Liver (tissue), 3 donors: ENCODE data around the gene CALML3.

ENCODE experiments used
- ATF3 ChIP-seq: IDR thresholded peaks from 2 replicates; pipeline ENCODE4 v1.6.1; 2016; ENCODE audit warnings: antibody characterized with exemption
- FOXA1 ChIP-seq: IDR thresholded peaks from 2 replicates; pipeline ENCODE4 v1.6.1; 2016; ENCODE audit warnings: antibody characterized with exemption
- FOXA2 ChIP-seq: IDR thresholded peaks from 2 replicates; pipeline ENCODE4 v1.6.1; 2016; ENCODE audit warnings: antibody characterized with exemption
- HNF4A ChIP-seq, 2 donors: conservative IDR thresholded peaks; 2 replicates each; pipeline ENCODE4 v1.6.1; 2016; ENCODE audit warnings: antibody characterized with exemption in 2 of 2, mild to moderate bottlenecking in 2 of 2
- JUND ChIP-seq, 2 donors: IDR thresholded peaks; 2 replicates each; pipeline ENCODE4 v1.6.1; 2016; ENCODE audit warnings: antibody characterized with exemption in 2 of 2
- MAX ChIP-seq: IDR thresholded peaks from 2 replicates; pipeline ENCODE4 v1.6.1; 2016; ENCODE audit warnings: antibody characterized with exemption
- SP1 ChIP-seq: IDR thresholded peaks from 2 replicates; pipeline ENCODE4 v1.6.1; 2018; ENCODE audit warnings: antibody characterized with exemption, mild to moderate bottlenecking
- TAF1 ChIP-seq: conservative IDR thresholded peaks from 2 replicates; pipeline ENCODE4 v1.6.1; 2016; ENCODE audit warnings: antibody characterized with exemption, mild to moderate bottlenecking
- YY1 ChIP-seq: IDR thresholded peaks from 2 replicates; pipeline ENCODE4 v1.6.1; 2016; ENCODE audit warnings: antibody characterized with exemption, mild to moderate bottlenecking
- TF ChIP-seq, protein P1 (sequence below): fragments of 150-350 bp; IDR thresholded peaks from 2 replicates; pipeline ENCODE4 v1.5.1; 2017; ENCODE audit warnings: improper control_type of control experiment, low read depth, low read length; ENCODE audit not compliant: missing input control
- TF ChIP-seq, protein P2 (sequence below): IDR thresholded peaks from 2 replicates; pipeline ENCODE4 v1.6.1; 2016; ENCODE audit warnings: antibody characterized with exemption, mild to moderate bottlenecking
- TF ChIP-seq, protein P3 (sequence below): IDR thresholded peaks from 2 replicates; pipeline ENCODE4 v1.6.1; 2016; ENCODE audit warnings: antibody characterized with exemption
- donor health status: healthy.
- donor health status: healthy.

DNA sequence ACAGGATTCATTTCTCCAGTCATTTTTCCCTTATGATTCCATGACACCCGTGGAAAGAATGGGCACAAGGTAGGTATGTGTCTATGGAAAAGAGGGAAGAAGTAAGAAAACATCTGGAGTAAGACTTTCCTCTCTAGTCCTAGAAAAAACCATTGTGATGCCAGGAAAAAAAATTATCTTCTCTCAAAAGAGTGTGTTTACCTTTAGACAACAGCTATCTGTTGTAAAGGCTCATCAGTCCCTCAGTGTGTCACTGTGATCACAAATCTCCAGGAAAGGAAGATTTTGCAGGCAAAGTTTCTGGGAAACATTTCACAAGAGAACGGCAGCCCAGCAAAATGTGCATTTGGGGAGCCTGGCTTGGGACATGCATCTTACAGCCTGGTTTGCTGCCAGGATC is 44.8 kb downstream of the CALML3 start:
- TF ChIP-seq YY1 (no peak), HNF4A (conservative IDR thresholded peaks at IDR 0.05) (no peak), TAF1 (no peak), JUND (IDR thresholded peaks at IDR 0.05) (no peak), FOXA2 (no peak), SP1 (no peak), ATF3 (no peak), MAX (no peak), FOXA1 (no peak)
- TF ChIP-seq, protein P1, sequence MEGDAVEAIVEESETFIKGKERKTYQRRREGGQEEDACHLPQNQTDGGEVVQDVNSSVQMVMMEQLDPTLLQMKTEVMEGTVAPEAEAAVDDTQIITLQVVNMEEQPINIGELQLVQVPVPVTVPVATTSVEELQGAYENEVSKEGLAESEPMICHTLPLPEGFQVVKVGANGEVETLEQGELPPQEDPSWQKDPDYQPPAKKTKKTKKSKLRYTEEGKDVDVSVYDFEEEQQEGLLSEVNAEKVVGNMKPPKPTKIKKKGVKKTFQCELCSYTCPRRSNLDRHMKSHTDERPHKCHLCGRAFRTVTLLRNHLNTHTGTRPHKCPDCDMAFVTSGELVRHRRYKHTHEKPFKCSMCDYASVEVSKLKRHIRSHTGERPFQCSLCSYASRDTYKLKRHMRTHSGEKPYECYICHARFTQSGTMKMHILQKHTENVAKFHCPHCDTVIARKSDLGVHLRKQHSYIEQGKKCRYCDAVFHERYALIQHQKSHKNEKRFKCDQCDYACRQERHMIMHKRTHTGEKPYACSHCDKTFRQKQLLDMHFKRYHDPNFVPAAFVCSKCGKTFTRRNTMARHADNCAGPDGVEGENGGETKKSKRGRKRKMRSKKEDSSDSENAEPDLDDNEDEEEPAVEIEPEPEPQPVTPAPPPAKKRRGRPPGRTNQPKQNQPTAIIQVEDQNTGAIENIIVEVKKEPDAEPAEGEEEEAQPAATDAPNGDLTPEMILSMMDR = no peak
- TF ChIP-seq, protein P2, sequence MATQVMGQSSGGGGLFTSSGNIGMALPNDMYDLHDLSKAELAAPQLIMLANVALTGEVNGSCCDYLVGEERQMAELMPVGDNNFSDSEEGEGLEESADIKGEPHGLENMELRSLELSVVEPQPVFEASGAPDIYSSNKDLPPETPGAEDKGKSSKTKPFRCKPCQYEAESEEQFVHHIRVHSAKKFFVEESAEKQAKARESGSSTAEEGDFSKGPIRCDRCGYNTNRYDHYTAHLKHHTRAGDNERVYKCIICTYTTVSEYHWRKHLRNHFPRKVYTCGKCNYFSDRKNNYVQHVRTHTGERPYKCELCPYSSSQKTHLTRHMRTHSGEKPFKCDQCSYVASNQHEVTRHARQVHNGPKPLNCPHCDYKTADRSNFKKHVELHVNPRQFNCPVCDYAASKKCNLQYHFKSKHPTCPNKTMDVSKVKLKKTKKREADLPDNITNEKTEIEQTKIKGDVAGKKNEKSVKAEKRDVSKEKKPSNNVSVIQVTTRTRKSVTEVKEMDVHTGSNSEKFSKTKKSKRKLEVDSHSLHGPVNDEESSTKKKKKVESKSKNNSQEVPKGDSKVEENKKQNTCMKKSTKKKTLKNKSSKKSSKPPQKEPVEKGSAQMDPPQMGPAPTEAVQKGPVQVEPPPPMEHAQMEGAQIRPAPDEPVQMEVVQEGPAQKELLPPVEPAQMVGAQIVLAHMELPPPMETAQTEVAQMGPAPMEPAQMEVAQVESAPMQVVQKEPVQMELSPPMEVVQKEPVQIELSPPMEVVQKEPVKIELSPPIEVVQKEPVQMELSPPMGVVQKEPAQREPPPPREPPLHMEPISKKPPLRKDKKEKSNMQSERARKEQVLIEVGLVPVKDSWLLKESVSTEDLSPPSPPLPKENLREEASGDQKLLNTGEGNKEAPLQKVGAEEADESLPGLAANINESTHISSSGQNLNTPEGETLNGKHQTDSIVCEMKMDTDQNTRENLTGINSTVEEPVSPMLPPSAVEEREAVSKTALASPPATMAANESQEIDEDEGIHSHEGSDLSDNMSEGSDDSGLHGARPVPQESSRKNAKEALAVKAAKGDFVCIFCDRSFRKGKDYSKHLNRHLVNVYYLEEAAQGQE = no peak
- TF ChIP-seq, protein P3, sequence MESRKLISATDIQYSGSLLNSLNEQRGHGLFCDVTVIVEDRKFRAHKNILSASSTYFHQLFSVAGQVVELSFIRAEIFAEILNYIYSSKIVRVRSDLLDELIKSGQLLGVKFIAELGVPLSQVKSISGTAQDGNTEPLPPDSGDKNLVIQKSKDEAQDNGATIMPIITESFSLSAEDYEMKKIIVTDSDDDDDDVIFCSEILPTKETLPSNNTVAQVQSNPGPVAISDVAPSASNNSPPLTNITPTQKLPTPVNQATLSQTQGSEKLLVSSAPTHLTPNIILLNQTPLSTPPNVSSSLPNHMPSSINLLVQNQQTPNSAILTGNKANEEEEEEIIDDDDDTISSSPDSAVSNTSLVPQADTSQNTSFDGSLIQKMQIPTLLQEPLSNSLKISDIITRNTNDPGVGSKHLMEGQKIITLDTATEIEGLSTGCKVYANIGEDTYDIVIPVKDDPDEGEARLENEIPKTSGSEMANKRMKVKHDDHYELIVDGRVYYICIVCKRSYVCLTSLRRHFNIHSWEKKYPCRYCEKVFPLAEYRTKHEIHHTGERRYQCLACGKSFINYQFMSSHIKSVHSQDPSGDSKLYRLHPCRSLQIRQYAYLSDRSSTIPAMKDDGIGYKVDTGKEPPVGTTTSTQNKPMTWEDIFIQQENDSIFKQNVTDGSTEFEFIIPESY = no peak
